Inflammatory macrophage treated with lipopolysaccharide for 1 hour (primary cell): Measurements from ENCODE around the gene RAB40C.

ENCODE experiments used
- DNase-seq, 2 donors: peaks; one replicate each; pipeline ENCODE4 v3.0.0-alpha.2; 2020 to 2022

RAB40C gene

DNA sequence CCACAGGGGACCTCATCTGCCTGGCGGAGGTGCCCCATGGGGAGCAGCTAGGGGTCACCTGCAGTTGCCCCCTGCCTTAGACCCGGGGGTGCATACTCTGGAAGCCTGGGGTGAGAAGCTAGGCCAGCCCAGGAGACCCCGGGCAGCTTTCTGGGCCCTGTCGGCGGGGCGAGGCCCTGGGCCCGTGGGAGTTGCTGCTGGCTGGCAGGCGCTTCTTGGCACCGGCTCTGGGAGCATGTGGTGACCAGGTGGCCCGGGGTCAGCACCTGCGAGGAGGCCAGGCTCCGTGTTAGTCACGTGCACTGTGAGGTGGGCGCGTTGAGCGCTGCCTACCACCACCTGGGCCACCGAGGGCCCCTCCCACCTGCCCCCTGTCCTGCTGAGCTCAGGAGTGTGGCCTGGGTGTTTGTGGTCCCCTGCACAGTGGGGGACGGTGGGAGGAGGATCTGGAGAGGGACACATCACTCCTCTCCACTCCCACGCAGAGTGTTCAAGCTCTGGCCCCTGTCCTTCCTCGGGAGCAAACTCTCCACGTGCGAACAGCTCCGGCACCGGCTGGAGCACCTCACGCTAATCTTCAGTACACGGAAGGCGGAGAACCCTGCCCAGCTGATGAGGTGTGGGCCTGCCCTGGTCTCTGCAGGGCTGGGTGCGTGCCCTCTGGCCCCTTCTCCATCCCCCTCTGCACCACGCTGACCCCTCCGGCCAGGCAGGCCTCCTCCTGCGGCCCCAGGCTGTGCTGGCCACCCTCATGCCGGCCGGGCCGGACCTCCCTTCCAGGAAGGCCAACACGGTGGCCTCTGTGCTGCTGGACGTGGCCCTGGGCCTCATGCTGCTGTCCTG lies 14.3 kb upstream of the RAB40C start:
- DNase-seq: no peak

DNA sequence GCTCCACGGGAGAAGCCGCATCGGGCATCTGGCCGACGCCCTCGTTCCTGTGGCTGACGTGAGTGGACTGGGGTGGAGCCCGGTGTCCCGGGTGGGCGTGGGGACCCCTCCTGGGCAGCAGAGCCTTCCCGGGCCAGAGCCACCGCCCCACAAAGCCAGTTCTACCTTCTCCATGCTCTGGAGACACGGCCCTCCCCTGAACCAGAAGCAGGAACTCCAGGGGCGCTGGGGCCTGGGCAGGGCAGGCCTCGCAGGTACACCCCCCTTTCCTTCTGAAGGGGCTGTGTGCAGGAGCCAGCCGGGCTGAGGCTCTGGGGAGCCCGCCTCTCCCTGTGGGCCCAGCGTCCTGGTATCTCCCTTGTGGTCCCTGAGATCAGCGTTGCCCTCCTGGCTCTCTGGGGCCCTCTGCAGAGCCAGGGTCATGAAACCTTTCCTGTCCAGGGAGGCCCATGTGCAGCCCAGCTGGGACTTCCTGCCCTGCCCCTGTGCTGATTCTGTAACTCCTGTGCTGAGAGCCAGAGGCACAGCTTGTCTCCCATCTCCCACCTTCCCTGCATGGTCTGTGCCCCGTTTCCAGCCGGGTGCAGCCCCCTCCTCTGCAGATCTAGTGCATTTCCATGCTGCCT lies 13.6 kb upstream of the RAB40C start:
- DNase-seq: no peak

DNA sequence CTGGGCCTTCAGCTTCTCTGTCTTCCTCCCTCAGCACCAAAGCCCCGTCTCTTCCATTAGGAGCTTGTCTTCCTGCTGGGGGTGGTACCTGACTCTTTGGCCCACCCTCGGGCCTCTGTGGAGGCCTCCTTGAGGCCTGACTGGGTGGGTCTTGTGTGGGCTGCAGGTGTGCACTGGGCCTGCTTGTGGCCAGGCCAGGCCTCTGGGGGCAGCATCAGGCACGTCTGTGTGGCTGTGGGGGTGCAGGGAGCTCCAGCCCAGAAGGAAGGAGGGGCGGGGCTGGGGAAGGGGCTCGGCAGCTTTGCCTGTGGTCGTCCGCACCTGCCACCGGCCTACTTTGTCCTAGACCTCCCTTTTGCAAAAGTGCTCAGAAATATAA lies 13.1 kb upstream of the RAB40C start:
- no peak for DNase-seq

DNA sequence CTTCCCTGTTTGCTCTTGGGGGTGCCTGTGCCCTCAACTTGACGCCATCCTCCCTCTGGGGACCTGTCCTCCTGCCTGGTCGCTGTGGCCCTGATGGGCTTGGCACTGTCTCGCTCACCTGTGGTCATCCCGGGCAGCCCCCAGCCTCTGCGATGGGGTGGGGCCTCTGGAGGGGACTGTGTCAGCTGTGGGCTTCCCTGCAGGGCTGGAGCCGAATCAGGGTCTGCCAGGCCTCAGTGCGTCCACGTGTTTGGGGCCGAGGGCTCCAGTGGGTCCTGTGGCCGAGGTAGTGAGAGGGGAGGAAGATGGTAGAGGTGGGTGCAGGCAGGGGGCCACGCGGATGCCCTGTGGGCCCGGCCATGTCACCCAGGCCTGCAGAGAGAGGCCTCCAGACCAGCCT lies 12.1 kb upstream of the RAB40C start:
- no peak for DNase-seq

DNA sequence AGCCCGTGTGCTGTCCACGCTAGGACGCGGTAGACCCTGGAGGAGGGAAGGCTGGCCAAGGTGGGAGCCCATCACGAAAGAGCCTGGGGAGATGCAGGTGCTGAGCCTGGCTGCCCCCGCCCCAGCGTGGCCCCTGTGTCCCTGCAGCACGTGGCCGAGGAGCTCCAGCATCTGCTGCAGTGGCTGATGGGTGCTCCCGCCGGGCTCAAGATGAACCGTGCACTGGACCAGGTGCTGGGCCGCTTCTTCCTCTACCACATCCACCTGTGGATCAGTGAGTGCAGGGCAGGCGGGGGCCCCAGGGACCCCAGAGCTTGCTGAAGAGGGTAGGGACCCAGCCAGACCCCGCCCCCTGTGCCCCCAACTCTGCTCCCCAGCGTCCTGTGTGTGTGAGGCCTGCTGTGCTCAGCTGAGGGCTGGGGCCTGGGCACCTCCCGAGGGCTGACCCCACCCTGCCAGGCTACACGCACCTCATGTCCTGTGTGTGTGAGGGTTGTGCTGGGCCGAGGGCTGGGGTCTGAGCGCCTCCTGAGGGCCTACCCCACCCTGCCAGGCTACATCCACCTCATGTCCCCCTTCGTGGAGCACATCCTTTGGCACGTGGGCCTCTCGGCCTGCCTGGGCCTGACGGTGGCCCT lies 11.5 kb upstream of the RAB40C start:
- no peak for DNase-seq

DNA sequence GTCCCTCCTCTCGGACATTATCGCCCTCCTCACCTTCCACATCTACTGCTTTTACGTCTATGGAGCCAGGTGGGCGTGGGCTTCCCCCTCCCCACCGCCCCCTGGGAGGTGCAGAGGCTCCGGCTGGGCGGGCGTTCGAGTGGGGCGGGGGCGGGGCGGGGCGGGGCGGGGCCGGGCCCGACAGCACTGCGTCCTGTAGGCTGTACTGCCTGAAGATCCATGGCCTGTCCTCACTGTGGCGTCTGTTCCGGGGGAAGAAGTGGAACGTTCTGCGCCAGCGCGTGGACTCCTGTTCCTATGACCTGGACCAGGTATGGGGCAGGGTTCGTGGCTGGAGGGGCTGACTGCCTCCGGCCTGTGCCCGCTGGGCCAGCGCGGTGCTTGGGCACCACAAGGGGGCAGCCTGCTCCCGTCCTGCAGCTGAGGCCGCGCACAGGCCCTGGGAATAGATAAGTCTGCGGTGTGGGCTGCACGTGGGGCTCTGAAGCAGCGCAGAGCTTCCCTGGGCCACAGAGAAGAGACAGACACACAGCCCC lies 10.9 kb upstream of the RAB40C start:
- DNase-seq: peak; percentile 54 to 74

DNA sequence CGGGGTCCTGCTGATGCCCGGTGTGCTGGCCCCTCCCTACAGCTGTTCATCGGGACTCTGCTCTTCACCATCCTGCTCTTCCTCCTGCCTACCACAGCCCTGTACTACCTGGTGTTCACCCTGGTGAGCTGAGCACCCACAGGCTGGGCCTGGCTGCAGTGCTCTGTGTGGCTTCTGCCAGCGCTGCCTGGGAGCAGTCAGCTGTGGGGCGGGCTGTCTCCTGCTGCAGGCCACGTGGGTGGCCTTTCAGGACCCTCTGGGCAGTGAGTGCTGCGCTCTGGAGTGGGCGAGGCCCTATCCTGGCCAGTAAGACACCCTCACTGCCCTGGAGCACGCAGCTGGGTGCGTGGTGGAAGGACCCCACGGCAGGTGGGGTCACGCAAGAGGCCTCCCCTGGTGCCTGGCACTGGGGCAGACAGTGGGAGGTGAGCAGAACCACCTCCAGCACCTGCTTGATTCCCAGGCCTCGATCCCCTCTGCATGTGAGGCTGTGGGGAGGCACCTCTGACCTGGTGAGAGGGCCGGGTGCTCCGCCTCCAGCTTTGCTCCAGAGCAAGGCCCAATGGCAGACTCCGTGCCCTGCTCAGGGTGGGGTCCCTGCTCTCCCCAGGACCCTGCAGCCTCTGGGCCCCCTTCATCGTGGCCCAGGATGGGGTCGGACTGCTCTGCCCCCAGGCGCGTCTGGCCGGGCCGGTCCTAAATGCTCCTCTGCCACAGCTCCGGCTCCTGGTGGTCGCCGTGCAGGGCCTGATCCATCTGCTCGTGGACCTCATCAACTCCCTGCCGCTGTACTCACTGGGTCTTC lies 9.5 kb upstream of the RAB40C start:
- DNase-seq: no peak

DNA sequence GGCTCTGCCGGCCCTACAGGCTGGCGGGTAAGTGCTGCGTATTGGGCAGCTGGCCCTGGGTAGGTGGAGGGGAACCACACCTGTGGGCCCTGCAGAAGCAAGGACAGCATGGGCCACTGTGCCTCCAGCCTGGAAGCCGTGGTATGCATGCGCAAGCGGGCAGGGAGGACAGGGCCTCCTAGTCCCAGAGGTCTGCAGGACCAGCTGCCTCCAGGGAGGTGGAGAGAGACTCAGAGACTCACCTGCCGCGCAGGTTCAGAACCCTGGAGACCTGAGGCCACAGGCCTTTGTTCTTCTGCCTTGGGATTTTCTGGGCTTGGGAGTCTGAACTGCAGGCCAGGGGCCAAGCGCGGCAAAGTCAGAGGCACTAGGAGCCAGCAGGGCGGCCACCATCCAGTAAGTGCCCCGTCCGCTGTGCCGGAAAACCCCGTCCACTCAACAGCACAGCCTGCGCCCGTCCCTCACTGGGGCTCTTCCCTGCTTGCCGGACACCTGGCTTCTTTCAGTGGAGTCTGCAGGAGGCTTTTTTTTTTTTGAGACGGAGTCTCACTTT lies 8.8 kb upstream of the RAB40C start:
- DNase-seq: no peak

DNA sequence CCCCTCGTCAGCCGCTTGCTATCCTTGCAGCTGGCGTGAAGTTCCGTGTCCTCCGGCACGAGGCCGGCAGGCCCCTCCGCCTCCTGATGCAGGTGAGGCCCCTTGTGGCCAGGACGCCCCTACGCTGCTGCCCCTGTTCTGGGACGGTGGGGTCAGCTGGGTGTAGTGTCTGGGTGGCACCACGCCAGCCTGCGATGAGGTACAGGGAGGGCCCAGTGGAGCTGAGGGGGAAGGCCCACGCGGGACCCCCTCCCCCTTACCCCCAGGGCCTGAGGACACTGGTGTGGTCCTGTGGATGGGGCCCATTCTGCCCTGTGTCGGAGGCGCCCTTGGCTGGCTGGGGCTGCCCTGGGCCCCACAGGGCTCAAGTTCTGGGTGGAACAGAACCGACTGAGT lies 7.7 kb upstream of the RAB40C start:
- DNase-seq: no peak

DNA sequence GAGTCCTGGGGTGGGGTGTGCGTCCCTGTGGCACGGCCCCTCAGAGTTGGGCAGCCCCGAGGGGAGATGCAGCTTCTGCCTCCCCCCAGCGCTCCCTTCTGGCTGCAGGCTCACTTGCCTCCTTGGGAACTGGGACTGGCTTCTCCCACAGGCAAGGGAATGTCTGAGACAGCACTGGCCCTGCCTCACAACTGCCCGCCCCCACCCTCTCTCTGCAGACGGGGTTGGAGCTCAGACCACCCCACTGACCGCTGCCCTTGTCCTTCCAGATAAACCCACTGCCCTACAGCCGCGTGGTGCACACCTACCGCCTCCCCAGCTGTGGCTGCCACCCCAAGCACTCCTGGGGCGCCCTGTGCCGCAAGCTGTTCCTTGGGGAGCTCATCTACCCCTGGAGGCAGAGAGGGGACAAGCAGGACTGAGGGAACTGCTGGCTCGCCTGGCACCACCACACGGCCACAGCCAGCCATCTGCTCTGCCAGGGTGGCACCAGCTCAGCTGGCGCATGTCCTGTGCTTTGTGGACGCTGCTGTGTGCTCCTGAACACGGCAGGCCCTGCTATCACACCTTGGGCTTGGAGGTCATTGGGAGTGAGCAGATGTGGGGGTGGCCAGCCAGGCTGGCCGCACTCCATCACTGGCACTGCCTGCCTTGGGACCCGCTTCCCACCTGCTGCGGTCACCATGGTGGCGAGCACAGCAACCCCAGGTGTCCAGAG lies 7.1 kb upstream of the RAB40C start:
- DNase-seq: no peak

DNA sequence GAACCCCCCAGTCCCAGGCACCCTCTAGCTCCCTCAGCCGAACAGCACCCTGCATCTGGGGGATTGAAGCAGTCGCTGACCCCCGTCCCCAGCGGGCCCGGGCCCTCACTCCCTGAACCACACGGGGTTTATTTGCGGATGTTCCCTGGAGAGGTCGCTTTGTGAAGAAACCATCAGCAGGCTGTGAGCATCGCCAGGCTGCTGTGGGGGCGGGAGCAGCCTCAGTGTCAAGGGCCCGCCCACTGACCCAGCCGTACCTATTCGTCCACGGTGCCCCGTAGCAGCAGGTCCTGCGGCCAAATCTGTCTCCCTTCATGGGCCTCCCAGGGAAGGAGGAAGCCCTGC lies 6.4 kb upstream of the RAB40C start:
- DNase-seq: no peak

DNA sequence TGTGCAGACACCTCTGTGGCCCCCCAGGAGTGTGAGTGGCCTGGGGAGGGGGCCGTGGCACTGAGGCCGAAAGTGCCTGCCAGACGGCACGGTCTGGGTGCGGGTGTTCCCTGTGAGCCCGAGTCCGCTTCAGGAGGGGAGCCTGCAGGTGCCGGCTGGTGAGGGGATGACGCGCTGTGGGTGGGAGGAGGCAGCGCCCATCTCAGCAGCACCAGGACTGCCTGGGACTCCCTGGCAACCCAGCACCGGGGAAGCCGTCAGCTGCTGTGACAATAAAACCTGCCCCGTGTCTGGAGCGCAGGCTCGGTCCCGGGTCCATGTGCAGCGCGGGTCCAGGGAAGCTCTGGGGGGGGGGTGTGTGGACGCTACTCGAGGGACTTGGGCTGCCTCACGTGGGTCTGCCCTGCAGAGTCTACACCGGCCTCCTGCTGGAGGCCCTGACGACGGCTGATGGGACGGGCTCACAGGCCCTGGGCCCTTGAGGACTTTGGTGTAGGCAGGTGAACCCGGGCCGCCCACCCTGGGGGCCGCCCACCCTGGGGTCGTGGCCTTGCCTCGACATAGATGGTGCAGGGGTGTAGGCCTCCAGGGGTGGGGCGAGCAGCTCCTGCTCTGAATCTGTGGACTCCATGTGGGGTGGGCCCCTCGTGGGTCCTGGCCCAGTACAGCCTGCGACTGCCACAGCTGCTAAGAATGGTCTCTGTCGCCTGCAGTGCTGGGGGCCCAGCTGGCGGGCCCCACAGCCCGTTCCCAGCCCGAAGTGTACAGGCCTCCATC lies 5.9 kb upstream of the RAB40C start:
- DNase-seq: no peak

DNA sequence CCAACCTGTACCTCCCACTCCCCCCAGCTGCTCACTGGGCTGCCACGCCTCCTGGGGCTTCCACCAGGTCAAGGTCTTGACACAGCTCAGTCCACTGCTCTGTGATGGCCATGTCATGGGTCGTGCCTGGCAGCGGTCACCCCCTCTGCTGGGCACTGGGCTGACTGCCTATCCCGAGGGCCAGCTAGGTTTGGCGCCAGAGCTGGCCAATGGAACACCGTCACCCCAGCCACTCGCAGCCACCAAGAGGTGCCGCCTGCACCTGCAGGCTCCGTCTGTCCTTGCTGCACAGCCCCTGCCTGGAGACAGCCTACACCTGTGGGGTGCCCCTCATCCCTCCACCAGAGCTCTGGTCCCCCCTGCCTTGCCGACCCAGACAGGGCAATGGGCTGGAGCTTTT lies 4.5 kb upstream of the RAB40C start:
- no peak for DNase-seq

DNA sequence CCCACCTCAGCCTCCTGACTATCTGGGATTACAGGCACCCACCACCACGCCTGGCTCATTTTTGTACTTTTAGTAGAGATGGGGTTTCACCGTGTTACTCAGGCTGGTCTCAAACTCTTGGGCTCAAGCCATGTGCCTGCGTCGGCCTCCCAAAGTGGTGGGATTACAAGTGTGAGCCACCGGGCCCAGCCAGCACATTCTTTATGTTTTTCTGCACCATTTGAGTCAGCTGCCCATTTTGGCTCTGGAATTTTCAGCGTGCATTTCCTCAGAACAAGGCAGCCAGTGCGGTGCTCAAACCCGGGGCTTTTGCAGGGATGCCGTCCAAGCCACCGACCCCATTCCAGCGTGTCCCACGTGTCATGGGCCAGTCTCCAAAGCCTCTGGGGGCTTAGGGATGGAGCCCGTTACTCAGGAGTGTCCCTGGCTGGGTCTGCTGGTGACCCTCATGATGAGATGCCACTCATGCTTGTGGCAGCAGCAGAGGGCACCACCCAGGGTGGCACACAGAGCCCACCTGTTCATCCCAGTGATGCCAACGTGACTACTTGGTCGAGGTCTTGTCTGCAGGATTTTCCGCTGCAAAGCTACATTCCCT lies 3.7 kb upstream of the RAB40C start:
- no peak for DNase-seq

DNA sequence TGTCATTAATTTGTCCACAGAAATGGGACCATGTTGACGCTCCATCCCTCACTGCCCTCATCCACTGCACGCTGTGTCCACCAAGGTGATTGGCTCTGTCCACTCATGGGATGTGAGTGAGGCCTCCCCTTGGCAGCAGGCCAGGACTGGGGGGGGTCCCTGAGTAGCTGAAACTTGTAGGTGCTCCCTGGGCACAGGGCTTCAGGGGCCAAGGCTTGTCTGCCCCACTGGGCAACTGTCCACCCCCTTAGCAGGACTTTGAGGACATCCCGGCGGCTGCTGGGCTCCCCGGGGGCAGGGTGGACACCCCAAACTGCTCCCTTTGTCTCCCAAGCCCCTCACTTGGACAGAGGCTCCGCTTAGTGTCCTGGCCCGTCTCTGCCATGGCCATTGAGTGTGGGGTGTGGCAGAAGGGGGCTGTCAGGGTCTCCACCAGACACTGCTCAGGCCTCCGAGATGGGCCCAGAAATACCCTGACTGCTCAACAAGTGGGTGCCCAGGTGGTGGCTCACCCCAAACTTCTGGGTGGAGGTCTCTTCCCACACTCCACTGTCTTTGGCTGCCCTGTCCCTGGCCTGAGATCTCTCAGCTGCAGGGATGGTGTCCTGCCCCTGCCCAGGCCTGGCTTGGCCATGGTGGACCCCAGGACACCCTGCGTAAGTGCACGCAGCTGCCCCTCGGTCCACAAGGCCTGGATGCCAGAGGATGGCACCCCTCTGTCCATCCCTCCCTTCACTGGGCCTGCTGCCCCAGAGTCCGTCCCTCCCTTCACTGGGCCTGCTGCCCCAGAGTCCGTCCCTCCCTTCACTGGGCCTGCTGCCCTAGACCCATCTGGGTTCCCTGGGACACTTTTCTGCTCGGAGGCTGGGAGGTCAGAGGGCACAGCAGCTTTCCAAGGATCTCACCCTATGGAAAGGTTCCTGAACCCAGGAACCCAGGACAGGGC lies 2.9 kb upstream of the RAB40C start:
- DNase-seq: no peak

DNA sequence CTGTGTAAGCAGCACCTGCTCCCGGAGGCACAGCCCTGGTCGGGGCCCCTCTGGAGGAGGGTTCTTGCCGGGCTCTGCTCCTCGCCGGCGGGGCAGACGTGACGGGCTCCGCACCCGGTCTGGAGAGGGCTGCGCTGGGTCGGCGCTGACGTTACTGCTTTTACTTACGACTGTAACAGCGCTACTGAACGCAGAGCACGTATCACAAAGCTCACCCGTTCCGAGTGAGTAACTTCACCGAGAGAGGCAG lies 1.3 kb upstream of the RAB40C start:
- no peak for DNase-seq

DNA sequence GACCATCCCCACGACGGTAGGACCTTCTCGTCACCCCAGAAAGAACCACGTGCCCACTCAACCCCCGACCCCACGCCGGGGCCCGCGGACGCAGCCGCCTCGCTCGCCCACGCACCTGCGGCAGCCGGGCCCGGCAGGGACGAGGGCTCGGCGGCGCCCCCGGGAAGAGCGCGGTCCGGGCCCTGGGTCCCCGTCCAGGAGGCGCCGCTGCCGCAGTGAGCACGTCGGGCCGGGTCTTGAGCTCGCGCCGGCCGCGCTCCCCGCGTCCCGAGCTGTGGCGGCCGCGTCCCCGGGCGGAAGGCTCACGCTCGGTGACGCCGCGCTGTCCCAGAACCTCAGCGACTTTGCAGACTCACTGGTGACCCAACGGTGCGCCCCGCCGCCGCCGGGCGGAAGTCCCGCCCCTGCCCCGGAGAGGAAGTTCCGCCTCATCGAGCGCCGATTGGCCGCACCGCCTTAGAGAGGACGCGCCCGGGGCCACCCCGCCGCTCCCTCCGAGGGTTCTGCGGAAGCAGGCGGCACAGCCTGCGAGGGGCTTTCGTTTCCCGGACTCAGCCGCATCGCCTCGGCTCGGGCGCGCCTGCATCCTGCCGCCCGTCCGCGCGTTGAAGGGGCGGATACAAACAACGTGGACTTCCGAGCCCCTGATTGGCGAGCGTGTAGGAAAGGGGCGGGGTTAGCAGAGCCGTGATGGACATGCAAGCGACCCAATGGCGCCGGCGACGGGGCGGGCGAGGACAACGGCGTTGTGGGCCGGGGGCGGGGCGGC lies 793 bp upstream of the RAB40C start:
- DNase-seq: peak; percentile 91 to 98

DNA sequence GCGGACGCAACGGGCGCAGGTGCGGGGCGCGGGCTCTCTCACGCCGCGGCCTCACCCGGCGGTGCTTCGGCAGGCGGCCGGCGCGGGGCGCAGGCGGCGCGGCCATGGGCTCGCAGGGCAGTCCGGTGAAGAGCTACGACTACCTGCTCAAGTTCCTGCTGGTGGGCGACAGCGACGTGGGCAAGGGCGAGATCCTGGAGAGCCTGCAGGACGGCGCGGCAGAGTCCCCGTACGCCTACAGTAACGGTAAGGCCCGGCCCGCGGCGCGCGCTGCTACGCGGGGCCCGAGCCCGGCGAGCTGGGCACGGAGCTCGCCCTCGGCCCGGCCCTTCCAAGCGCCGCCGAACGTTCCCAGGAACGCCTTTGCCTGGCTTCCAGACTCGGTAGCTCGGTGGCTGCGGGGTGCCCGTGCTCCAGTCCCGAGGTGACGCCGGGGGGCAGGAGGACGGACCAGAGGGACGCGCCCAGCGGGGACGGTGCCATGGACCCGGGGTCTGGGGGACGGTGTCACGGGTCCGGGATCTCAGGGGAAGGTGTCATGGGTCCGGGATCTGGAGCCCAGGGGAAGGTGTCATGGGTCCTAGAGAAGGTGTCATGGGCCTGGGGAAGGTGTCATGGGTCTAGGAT lies 435 bp downstream of the RAB40C start:
- DNase-seq: no peak

DNA sequence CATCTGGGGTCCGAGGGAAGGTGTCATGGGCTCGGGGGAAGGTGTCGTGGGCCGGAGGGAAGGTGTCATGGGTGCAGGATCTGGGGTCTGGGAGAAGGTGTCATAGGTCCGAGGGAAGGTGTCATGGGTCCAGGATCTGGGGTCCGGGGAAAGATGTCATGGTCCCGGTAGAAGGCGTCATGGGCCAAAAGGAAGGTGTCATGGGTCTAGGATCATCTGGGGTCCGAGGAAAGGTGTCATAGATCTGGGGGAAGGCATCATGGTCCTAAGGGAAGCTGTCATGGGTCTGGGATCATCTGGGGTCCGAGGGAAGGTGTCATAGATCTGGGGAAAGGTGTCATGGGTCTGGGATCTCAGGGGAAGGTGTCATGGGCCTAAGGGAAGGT lies 942 bp downstream of the RAB40C start:
- no peak for DNase-seq
